K562 (cell line): Measurements from ENCODE around the gene GLUL. TPM values are rescaled to one million over a fixed set of nuclear protein-coding genes. Genes with fewer than 3 reads are reported as not detected.

Experiments
- BHLHE40 ChIP-seq: IDR thresholded peaks from 2 replicates; pipeline ENCODE4 v1.6.1; 2011; ENCODE audit warnings: low read length, improper control_type of control experiment
- DPF2 ChIP-seq: fragments of 450-650 bp; IDR thresholded peaks from 2 replicates; pipeline ENCODE4 v1.6.1; 2016
- ETV6 ChIP-seq, 3 experiments: fragments of 150-350 bp in 1 of 3; sonication (generic) in 1 of 3; formaldehyde crosslinking in 1 of 3; IDR thresholded peaks; 2 replicates each; pipeline versions ENCODE4 v1.6.1 to v1.8.0; 2014 to 2022; ENCODE audit warnings: borderline replicate concordance in 2 of 3, low read depth in 2 of 3, antibody characterized with exemption in 1 of 3, low read length in 1 of 3, mild to moderate bottlenecking in 1 of 3, missing genetic modification reagents in 1 of 3
- GATA2 ChIP-seq: sonication (generic); formaldehyde crosslinking; IDR thresholded peaks from 2 replicates; pipeline ENCODE4 v1.4.0; 2020; ENCODE audit warnings: mild to moderate bottlenecking, missing genetic modification reagents
- L3MBTL2 ChIP-seq: fragments of 450-650 bp; IDR thresholded peaks from 2 replicates; pipeline ENCODE4 v1.6.1; 2016; ENCODE audit warnings: mild to moderate bottlenecking, moderate library complexity
- RHOXF2B ChIP-seq: fragments of 250-450 bp; sonication (Bioruptor Pico); conservative IDR thresholded peaks from 2 replicates; pipeline ENCODE4 v1.5.1; 2021
- SLC30A9 ChIP-seq: fragments of 250-450 bp; sonication (Bioruptor Pico); IDR thresholded peaks from 2 replicates; pipeline ENCODE4 v1.8.0; 2022; ENCODE audit warnings: mild to moderate bottlenecking, moderate library complexity
- SMARCA4 ChIP-seq: fragments of 450-650 bp; IDR thresholded peaks from 2 replicates; pipeline ENCODE4 v1.6.1; 2016
- ZBTB1 ChIP-seq: sonication (generic); formaldehyde crosslinking; IDR thresholded peaks from 2 replicates; pipeline ENCODE4 v1.8.1; 2023; ENCODE audit warnings: missing genetic modification reagents, low read depth, mild to moderate bottlenecking, borderline replicate concordance
- ZNF592 ChIP-seq: fragments of 450-650 bp; IDR thresholded peaks from 2 replicates; pipeline ENCODE4 v1.6.1; 2017; ENCODE audit warnings: antibody characterized with exemption, mild to moderate bottlenecking
- ZSCAN32 ChIP-seq: fragments of 450-650 bp; formaldehyde crosslinking; IDR thresholded peaks from 2 replicates; pipeline ENCODE4 v1.4.0; 2020; ENCODE audit warnings: mild to moderate bottlenecking, moderate library complexity
- polyA plus RNA-seq, 8 experiments: library from polyadenylated mRNA; depleted of rRNA in 4 of 8; stranded (reverse) in 5 of 8; unstranded in 3 of 8; fragments of >200 nt; fragmentation: Nextera tagmentation in 2 of 8; fragmentation: Illumina TruSeq in 1 of 8; extraction: Ambion mirVana in 2 of 8; extraction: Trizol in 1 of 8; gene quantifications; 2 replicates each; pipeline versions ENCODE4 v1.2.1 to v1.2.3, GENCODE V29; 2011 to 2014; ENCODE audit warnings: inconsistent platforms in 1 of 8, missing spikeins in 1 of 8
- total RNA-seq, 7 experiments: library from RNA; depleted of rRNA in 6 of 7; stranded (reverse); fragments of >200 nt in 6 of 7; fragmentation: Illumina TruSeq in 2 of 7; extraction: Trizol in 2 of 7; gene quantifications; 2 replicates each; pipeline versions ENCODE4 v1.2.1 to v1.2.3, GENCODE V29; 2011 to 2021; ENCODE audit warnings: low replicate concordance in 1 of 7
- TF ChIP-seq, protein P1 (sequence below): fragments of 200-800 bp; sonication (Bioruptor generic); IDR thresholded peaks from 2 replicates; pipeline ENCODE4 v1.6.1; 2017; ENCODE audit warnings: missing genetic modification characterization, missing compliant biosample characterization

GLUL gene
- total and polyA plus RNA-seq, 9 of the 15 experiments (the other 6 are each of a cell fraction or from before 2014, with no cell fraction given) = 1,088 to 4,222 (median 1,338) TPM

DNA sequence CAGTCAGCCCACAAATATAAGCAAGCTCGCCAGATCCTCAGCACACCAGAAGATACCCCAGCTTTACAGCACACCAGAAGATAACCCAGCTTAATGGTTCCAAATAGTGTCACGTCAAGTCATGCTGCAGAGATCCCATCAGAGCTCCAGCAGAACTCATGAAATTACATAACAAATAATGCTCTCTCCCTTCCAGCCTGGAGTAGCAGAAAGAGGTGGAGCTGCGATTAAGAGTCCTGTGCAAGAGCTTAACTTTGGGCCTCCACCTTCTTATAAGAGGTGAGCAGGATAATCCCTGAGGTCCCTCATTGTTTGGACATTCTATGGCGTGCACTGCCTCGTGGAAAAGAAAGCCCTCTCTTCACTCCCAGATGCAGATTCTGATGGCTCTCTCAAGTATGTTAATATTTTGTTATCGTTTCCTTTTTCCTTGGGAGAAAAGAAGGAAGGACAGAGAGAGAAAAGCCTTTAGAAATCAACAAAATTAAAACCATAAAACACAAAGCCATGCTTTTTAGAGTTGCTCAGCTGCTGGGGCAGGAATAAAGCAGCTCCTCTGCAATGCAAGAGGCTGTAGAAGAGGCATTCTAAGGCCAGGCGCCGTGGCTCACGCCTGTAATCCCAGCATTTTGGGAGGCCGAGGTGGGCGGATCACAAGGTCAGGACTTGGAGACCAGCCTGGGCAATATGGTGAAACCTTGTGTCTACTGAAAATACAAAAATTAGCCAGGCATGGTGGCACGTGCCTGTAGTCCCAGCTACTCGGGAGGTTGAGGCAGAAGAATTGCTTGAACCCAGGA, 59.1 kb downstream of the GLUL start (continued):
- no peak for TF ChIP-seq ZSCAN32 (CRISPR knock-in tag)
- TF ChIP-seq ETV6 (IDR thresholded peaks at IDR 0.05; ENCODE audit: borderline replicate concordance in 1 of 2, low read depth in 2 of 2, low read length in 1 of 2) = no peak
- no peak for TF ChIP-seq ETV6 (CRISPR knock-in tag; IDR thresholded peaks at IDR 0.05; ENCODE audit: borderline replicate concordance)
- peak; percentile 59; the same call in 1 of the 2 replicates for TF ChIP-seq BHLHE40
- TF ChIP-seq GATA2 (CRISPR knock-in tag) = no peak
- TF ChIP-seq, protein P1, sequence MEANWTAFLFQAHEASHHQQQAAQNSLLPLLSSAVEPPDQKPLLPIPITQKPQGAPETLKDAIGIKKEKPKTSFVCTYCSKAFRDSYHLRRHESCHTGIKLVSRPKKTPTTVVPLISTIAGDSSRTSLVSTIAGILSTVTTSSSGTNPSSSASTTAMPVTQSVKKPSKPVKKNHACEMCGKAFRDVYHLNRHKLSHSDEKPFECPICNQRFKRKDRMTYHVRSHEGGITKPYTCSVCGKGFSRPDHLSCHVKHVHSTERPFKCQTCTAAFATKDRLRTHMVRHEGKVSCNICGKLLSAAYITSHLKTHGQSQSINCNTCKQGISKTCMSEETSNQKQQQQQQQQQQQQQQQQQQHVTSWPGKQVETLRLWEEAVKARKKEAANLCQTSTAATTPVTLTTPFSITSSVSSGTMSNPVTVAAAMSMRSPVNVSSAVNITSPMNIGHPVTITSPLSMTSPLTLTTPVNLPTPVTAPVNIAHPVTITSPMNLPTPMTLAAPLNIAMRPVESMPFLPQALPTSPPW (CRISPR knock-in tag) = peak; percentile 14; the same call in 1 of the 2 replicates
- no peak for TF ChIP-seq RHOXF2B (CRISPR knock-in tag)
- peak; percentile 60 for TF ChIP-seq ZNF592
- peak; percentile 57 for TF ChIP-seq DPF2
- no peak for TF ChIP-seq SLC30A9 (CRISPR knock-in tag)
- no peak for TF ChIP-seq ZBTB1 (CRISPR knock-in tag)
- 0 out of 2 replicates have a peak, but pooled peaks have one; percentile 23 for TF ChIP-seq SMARCA4
- TF ChIP-seq L3MBTL2 = peak; percentile 43

Other genes with a start within 250 kb of the GLUL start
- not detected in 2 replicates for gene TEDDM1, start 8.9 kb upstream of the GLUL start, total RNA-seq (2014; rRNA removed)
- not detected in 2 replicates for gene TEDDM1, start 8.9 kb upstream of the GLUL start, total RNA-seq (2014; rRNA removed; fragmentation: Illumina TruSeq; extraction: Trizol)
- not detected in 2 replicates for gene TEDDM1, start 8.9 kb upstream of the GLUL start, total RNA-seq (2015; rRNA removed; fragmentation: Illumina TruSeq; extraction: Trizol)
- not detected in 2 replicates for gene TEDDM1, start 8.9 kb upstream of the GLUL start, total RNA-seq (2021)
- gene TEDDM1, start 8.9 kb upstream of the GLUL start, polyA plus RNA-seq (2011; rRNA removed) = not detected in 2 replicates
- not detected in 2 replicates for gene TEDDM1, start 8.9 kb upstream of the GLUL start, polyA plus RNA-seq (2014; fragmentation: Illumina TruSeq; extraction: Trizol)
- not detected for gene TEDDM1, start 8.9 kb upstream of the GLUL start, polyA plus RNA-seq (2014; fragmentation: Nextera tagmentation; extraction: Ambion mirVana)
- not detected in 2 replicates for gene TEDDM1, start 8.9 kb upstream of the GLUL start, polyA plus RNA-seq (2014; rRNA removed)
- gene RGSL1, start 58.4 kb upstream of the GLUL start, total RNA-seq (2014; rRNA removed) = not detected in 2 replicates
- gene RGSL1, start 58.4 kb upstream of the GLUL start, total RNA-seq (2014; rRNA removed; fragmentation: Illumina TruSeq; extraction: Trizol) = not detected in 2 replicates
- not detected in 2 replicates for gene RGSL1, start 58.4 kb upstream of the GLUL start, total RNA-seq (2015; rRNA removed; fragmentation: Illumina TruSeq; extraction: Trizol)
- not detected in 2 replicates for gene RGSL1, start 58.4 kb upstream of the GLUL start, total RNA-seq (2021)
- gene RGSL1, start 58.4 kb upstream of the GLUL start, polyA plus RNA-seq (2011; rRNA removed) = not detected in 2 replicates
- gene RGSL1, start 58.4 kb upstream of the GLUL start, polyA plus RNA-seq (2014; fragmentation: Illumina TruSeq; extraction: Trizol) = not detected in 2 replicates
- not detected for gene RGSL1, start 58.4 kb upstream of the GLUL start, polyA plus RNA-seq (2014; fragmentation: Nextera tagmentation; extraction: Ambion mirVana)
- 0.03 TPM in 1 of 2 replicates, not detected in the other for gene RGSL1, start 58.4 kb upstream of the GLUL start, polyA plus RNA-seq (2014; rRNA removed)
- 5.4 and 6.2 TPM in 2 replicates for gene RNASEL, start 197.5 kb upstream of the GLUL start, total RNA-seq (2014; rRNA removed)
- gene RNASEL, start 197.5 kb upstream of the GLUL start, total RNA-seq (2014; rRNA removed; fragmentation: Illumina TruSeq; extraction: Trizol) = 8.6 and 8.7 TPM in 2 replicates
- 8.4 and 9.1 TPM in 2 replicates for gene RNASEL, start 197.5 kb upstream of the GLUL start, total RNA-seq (2015; rRNA removed; fragmentation: Illumina TruSeq; extraction: Trizol)
- 5.4 and 5.7 TPM in 2 replicates for gene RNASEL, start 197.5 kb upstream of the GLUL start, total RNA-seq (2021)
- 4.2 and 8.6 TPM in 2 replicates for gene RNASEL, start 197.5 kb upstream of the GLUL start, polyA plus RNA-seq (2011; rRNA removed)
- 6.2 and 7.2 TPM in 2 replicates for gene RNASEL, start 197.5 kb upstream of the GLUL start, polyA plus RNA-seq (2014; fragmentation: Illumina TruSeq; extraction: Trizol)
- 10 to 100 TPM in 1 of 2 experiments, 1 to 10 TPM in 1; 4.3 to 11.1 TPM for gene RNASEL, start 197.5 kb upstream of the GLUL start, polyA plus RNA-seq (2014; fragmentation: Nextera tagmentation; extraction: Ambion mirVana)
- 5.1 and 5.6 TPM in 2 replicates for gene RNASEL, start 197.5 kb upstream of the GLUL start, polyA plus RNA-seq (2014; rRNA removed)
- gene RGS16, start 212.6 kb upstream of the GLUL start, total RNA-seq (2014; rRNA removed) = 0.37 and 0.50 TPM in 2 replicates
- gene RGS16, start 212.6 kb upstream of the GLUL start, total RNA-seq (2014; rRNA removed; fragmentation: Illumina TruSeq; extraction: Trizol) = 0.26 and 0.36 TPM in 2 replicates
- gene RGS16, start 212.6 kb upstream of the GLUL start, total RNA-seq (2015; rRNA removed; fragmentation: Illumina TruSeq; extraction: Trizol) = 0.15 and 0.29 TPM in 2 replicates
- 0.38 and 0.55 TPM in 2 replicates for gene RGS16, start 212.6 kb upstream of the GLUL start, total RNA-seq (2021)
- 0.09 and 0.20 TPM in 2 replicates for gene RGS16, start 212.6 kb upstream of the GLUL start, polyA plus RNA-seq (2011; rRNA removed)
- gene RGS16, start 212.6 kb upstream of the GLUL start, polyA plus RNA-seq (2014; fragmentation: Illumina TruSeq; extraction: Trizol) = 0.52 and 0.62 TPM in 2 replicates
- gene RGS16, start 212.6 kb upstream of the GLUL start, polyA plus RNA-seq (2014; fragmentation: Nextera tagmentation; extraction: Ambion mirVana) = under 1 TPM; 0.07 to 0.21 TPM
- gene RGS16, start 212.6 kb upstream of the GLUL start, polyA plus RNA-seq (2014; rRNA removed) = 0.53 and 0.66 TPM in 2 replicates